ENCODE data around the gene MDP1. TPM values are rescaled to one million over a fixed set of nuclear protein-coding genes. Genes with fewer than 3 reads are reported as not detected.

MDP1 gene
- total RNA-seq, 1 donor from 2014 or later: 22.6 TPM

GRCh38 chr14:24194186-24194872, 21.5 kb downstream of the MDP1 start:
- H3K9me3 Mint-ChIP-seq: no peaks in the 10 kb centered on the region
- no peaks in the 10 kb centered on the region for H3K27me3 Mint-ChIP-seq
- H3K4me1 Mint-ChIP-seq (ENCODE audit: unreplicated experiment): peaks cover 35% of the 10 kb centered on the region
- H3K27ac Mint-ChIP-seq: peak overlapping the region; percentile 88
- TF ChIP-seq, protein P1, sequence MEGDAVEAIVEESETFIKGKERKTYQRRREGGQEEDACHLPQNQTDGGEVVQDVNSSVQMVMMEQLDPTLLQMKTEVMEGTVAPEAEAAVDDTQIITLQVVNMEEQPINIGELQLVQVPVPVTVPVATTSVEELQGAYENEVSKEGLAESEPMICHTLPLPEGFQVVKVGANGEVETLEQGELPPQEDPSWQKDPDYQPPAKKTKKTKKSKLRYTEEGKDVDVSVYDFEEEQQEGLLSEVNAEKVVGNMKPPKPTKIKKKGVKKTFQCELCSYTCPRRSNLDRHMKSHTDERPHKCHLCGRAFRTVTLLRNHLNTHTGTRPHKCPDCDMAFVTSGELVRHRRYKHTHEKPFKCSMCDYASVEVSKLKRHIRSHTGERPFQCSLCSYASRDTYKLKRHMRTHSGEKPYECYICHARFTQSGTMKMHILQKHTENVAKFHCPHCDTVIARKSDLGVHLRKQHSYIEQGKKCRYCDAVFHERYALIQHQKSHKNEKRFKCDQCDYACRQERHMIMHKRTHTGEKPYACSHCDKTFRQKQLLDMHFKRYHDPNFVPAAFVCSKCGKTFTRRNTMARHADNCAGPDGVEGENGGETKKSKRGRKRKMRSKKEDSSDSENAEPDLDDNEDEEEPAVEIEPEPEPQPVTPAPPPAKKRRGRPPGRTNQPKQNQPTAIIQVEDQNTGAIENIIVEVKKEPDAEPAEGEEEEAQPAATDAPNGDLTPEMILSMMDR (conservative IDR thresholded peaks at IDR 0.05): no peak
- no peak for DNase-seq (ENCODE audit: extremely low spot score, unreplicated experiment)
- H3K36me3 Mint-ChIP-seq: peaks cover 35% of the 10 kb centered on the region
- peak overlapping the region; percentile 98 for H3K4me3 Mint-ChIP-seq

DNA sequence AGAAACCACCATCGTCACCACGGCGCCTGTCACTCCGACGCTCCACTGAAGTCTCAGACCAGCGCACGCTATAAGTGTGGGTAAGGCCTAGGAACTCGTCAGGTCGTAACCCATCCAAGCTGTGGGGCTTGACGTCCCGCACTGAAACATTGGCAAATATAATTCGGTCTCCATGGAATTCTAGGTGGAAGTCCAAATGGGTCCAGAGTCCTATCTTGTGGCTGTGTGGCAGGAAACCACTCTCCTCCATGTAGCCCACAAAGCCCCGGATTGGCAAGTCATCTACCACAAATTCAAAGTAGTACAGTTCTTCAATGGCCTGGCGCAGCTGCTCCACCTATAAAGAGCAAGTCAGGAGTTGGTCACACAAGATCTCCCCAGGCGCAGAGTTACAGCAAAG, 22.9 kb downstream of the MDP1 start:
- Mint-ChIP-seq H3K36me3 (peaks cover 27% of the 10 kb centered on the region), H3K9me3 (no peaks in the 10 kb centered on the region), H3K4me3 (peak overlapping the region; percentile 52), H3K27me3 (no peaks in the 10 kb centered on the region), H3K4me1 (ENCODE audit: unreplicated experiment) (peaks cover 33% of the 10 kb centered on the region), H3K27ac (no peak overlapping the region)
- TF ChIP-seq, protein P1 (conservative IDR thresholded peaks at IDR 0.05): no peak
- no peak for DNase-seq (ENCODE audit: extremely low spot score, unreplicated experiment)

GRCh38 chr14:24190416-24190815, 25.4 kb downstream of the MDP1 start:
- peaks cover 22% of the 10 kb centered on the region for H3K36me3 Mint-ChIP-seq

GRCh38 chr14:24189460-24189859, 26.4 kb downstream of the MDP1 start:
- Mint-ChIP-seq H3K36me3 (peaks cover 20% of the 10 kb centered on the region), H3K4me1 (ENCODE audit: unreplicated experiment) (peaks cover 25% of the 10 kb centered on the region), H3K9me3 (no peaks in the 10 kb centered on the region), H3K27me3 (no peaks in the 10 kb centered on the region), H3K27ac (peak overlapping the region; percentile 88), H3K4me3 (peak overlapping the region; percentile 92)
- no peak for DNase-seq (ENCODE audit: extremely low spot score, unreplicated experiment)
- TF ChIP-seq, protein P1 (conservative IDR thresholded peaks at IDR 0.05): no peak

More at GRCh38 chr14:24190416-24190815, 25.4 kb downstream of the MDP1 start:
- no peaks in the 10 kb centered on the region for H3K27me3 Mint-ChIP-seq
- H3K27ac Mint-ChIP-seq: no peak overlapping the region
- no peak overlapping the region for H3K4me3 Mint-ChIP-seq
- no peak for DNase-seq (ENCODE audit: extremely low spot score, unreplicated experiment)
- TF ChIP-seq, protein P1 (conservative IDR thresholded peaks at IDR 0.05): no peak
- H3K9me3 Mint-ChIP-seq: no peaks in the 10 kb centered on the region
- peaks cover 29% of the 10 kb centered on the region for H3K4me1 Mint-ChIP-seq (ENCODE audit: unreplicated experiment)

GRCh38 chr14:24189059-24189375, 26.8 kb downstream of the MDP1 start:
- TF ChIP-seq, protein P1 (conservative IDR thresholded peaks at IDR 0.05): no peak
- Mint-ChIP-seq H3K9me3 (no peaks in the 10 kb centered on the region), H3K4me3 (peak overlapping the region; percentile 92), H3K27me3 (no peaks in the 10 kb centered on the region), H3K4me1 (ENCODE audit: unreplicated experiment) (peaks cover 21% of the 10 kb centered on the region), H3K27ac (peak overlapping the region; percentile 88), H3K36me3 (peaks cover 16% of the 10 kb centered on the region)
- DNase-seq (ENCODE audit: extremely low spot score, unreplicated experiment): no peak

Data from type B pancreatic cell (in vitro differentiated cells).